AG04450 (cell line): Measurements from ENCODE around the gene AARS1. TPM values are rescaled to one million over a fixed set of nuclear protein-coding genes. Genes with fewer than 3 reads are reported as not detected.
"Not testable (repeated sequence)": the region's sequence is repeated elsewhere in the genome, so short reads cannot be mapped to it uniquely, and the experiment has no call there.

Source experiments
- CTCF ChIA-PET: fragments of 300-600, 350-600 bp; formaldehyde crosslinking; extraction: SDS; loops from one replicate; lab custom pipeline; 2022; ENCODE audit warnings: antibody characterized with exemption, inconsistent platforms; lab: Charles Lee
- POLR2A ChIA-PET: fragments of 350-600 bp; formaldehyde crosslinking; extraction: SDS; loops from one replicate; lab custom pipeline; 2021; ENCODE audit warnings: antibody characterized with exemption, inconsistent platforms; lab: Yijun Ruan, JAX
- DNase-seq: peaks from one replicate; pipeline ENCODE4 v3.0.0-alpha.2; 2011; ENCODE audit warnings: low read depth, low spot score
- H3K27ac ChIP-seq: one replicate; pipeline ENCODE4 v1.5.1; 2012; ENCODE audit warnings: low read depth, low read length, control low read depth
- H3K27me3 ChIP-seq: one replicate; pipeline ENCODE4 v1.6.0; 2012; ENCODE audit warnings: low read length; ENCODE audit not compliant: control insufficient read depth, insufficient read depth
- H3K4me3 ChIP-seq: 2 replicates; pipeline ENCODE4 v1.5.1; 2011; ENCODE audit warnings: mild to moderate bottlenecking, low read depth, low read length, control low read depth
- H3K9me3 ChIP-seq: 2 replicates; pipeline ENCODE4 v1.5.1; 2012; ENCODE audit warnings: low read length; ENCODE audit not compliant: control insufficient read depth, insufficient read depth
- CTCF ChIP-seq: IDR thresholded peaks from 2 replicates; pipeline ENCODE4 v1.5.1; 2011; ENCODE audit warnings: low read depth, low read length, control low read depth, inconsistent platforms
- polyA plus RNA-seq: library from polyadenylated mRNA; depleted of rRNA; stranded (reverse); fragments of >200 nt; gene quantifications from 2 replicates; pipeline ENCODE4 v1.2.3, GENCODE V29; 2011

AARS1 gene
- polyA plus RNA-seq, 1 experiment: 221 TPM

GRCh38 chr16:70294385-70295025 lies 5.2 kb upstream of the AARS1 start:
- TF ChIP-seq CTCF: no peak
- POLR2A ChIA-PET: interaction anchor here (0.7 kb wide), 1 partner anchor 21 kb away, joined by 3 read pairs; no protein-coding TSS in a partner anchor
- H3K27me3 ChIP-seq: no peaks in the 10 kb centered on the region
- peaks cover 8% of the 10 kb centered on the region; the same call in 1 of the 2 replicates for H3K9me3 ChIP-seq
- DNase-seq: no peak
- no peak overlapping the region for H3K27ac ChIP-seq
- CTCF ChIA-PET: no interaction called here
- H3K4me3 ChIP-seq: no peak overlapping the region

- ChIA-PET POLR2A (interaction anchor here (0.6 to 1.1 kb wide), 2 partner anchors 29 to 59 kb away, joined by 3 to 9 read pairs; no protein-coding TSS in a partner anchor), CTCF (interaction anchor here (0.5 kb wide), 1 partner anchor 104 kb away, joined by 4 read pairs; no protein-coding TSS in a partner anchor)
- not testable (repeated sequence) for H3K27ac ChIP-seq, DNase-seq, H3K9me3 ChIP-seq, H3K27me3 ChIP-seq, H3K4me3 ChIP-seq
Measured at GRCh38 chr16:70292148-70292547, 2.8 kb upstream of the AARS1 start.

- H3K27ac ChIP-seq: peak overlapping the region; percentile 21
- no peak for TF ChIP-seq CTCF
- no peak overlapping the region for H3K4me3 ChIP-seq
- CTCF ChIA-PET: interaction anchor here (1.6 kb wide), 1 partner anchor 23 kb away, joined by 4 read pairs; no protein-coding TSS in a partner anchor
- peaks cover 8% of the 10 kb centered on the region; the same call in 1 of the 2 replicates for H3K9me3 ChIP-seq
- POLR2A ChIA-PET: interaction anchor here (0.6 to 1.1 kb wide), 2 partner anchors 28 to 194 kb away, joined by 3 to 6 read pairs; no protein-coding TSS in a partner anchor
- DNase-seq: peak; percentile 27
- no peaks in the 10 kb centered on the region for H3K27me3 ChIP-seq
Measured at GRCh38 chr16:70290949-70291519, 1.7 kb upstream of the AARS1 start.

- POLR2A ChIA-PET, H3K27me3 ChIP-seq, H3K9me3 ChIP-seq, DNase-seq, H3K27ac ChIP-seq, CTCF ChIA-PET: not testable (repeated sequence)
- H3K4me3 ChIP-seq: peak overlapping the region; percentile 84
Measured at GRCh38 chr16:70287304-70287971, 1.9 kb downstream of the AARS1 start.

- no peaks in the 10 kb centered on the region for H3K9me3 ChIP-seq
- ChIA-PET CTCF (interaction anchor here (1.3 to 2.3 kb wide), 2 partner anchors 9 to 24 kb away, joined by 7 to 10 read pairs; no protein-coding TSS in a partner anchor), POLR2A (interaction anchor here (0.7 kb wide), 1 partner anchor 22 kb away, joined by 7 read pairs; no protein-coding TSS in a partner anchor)
- H3K27ac ChIP-seq: no peak overlapping the region
- no peak overlapping the region for H3K4me3 ChIP-seq
- TF ChIP-seq CTCF: no peak
- DNase-seq: no peak
- H3K27me3 ChIP-seq: no peaks in the 10 kb centered on the region
Measured at GRCh38 chr16:70276392-70276791, 12.9 kb downstream of the AARS1 start.
